RWPE1 (cell line): ENCODE data around the gene POLR3GL.

Experiments
- CTCF ChIA-PET: fragments of 350-600 bp; sonication (Branson Sonifier 250); formaldehyde crosslinking; extraction: SDS; loops from one replicate; lab custom pipeline; 2021; lab: Yijun Ruan, JAX
- POLR2A ChIA-PET: fragments of 400-600 bp; formaldehyde crosslinking; extraction: SDS; loops from one replicate; lab custom pipeline; 2020; ENCODE audit warnings: antibody characterized with exemption; ENCODE audit not compliant: low non-redundant PET; lab: Yijun Ruan, JAX
- DNase-seq: peaks from one replicate; pipeline ENCODE4 v3.0.0; 2012; ENCODE audit warnings: low spot score
- H3K27ac ChIP-seq: fragments of 450-650 bp; 2 replicates; pipeline ENCODE4 v1.5.1; 2017
- TF ChIP-seq, protein P1 (sequence below): fragments of 450-650 bp; conservative IDR thresholded peaks from 2 replicates; pipeline ENCODE4 v1.5.1; 2017; ENCODE audit warnings: low read depth, mild to moderate bottlenecking

POLR3GL gene

DNA sequence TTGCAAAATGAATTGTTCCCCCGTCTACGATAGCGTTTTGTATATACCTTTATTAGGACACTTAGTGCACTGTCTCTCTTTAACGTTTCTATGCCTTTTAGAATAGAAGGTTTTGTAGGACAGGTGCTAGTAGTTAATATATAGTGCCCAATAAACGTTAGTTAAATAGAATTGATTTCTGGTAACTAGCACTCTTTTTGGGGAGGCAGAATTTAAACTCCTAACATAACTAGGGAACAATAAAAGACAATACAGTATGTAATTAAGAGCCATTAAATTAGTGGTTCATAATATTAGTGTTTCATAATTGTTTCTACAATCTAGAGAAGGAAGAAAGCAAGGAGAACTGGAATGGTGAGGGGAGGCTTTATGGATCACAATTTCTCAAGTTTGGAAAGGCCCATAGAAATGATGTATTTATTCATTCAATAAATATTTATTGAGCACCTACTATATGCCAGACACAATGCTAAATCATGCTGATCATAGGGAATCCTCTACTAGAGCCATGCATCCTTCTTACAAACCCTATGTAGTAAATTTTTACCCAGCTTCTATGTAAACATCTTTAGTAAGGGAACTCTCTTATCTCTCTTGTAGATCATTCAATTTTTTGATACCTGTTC, 742 bp downstream of the POLR3GL start:
- DNase-seq, result no peak
- ChIA-PET POLR2A (interaction anchor here (0.6 to 1.5 kb wide), 2 partner anchors 38 to 39 kb away, joined by 7 to 15 read pairs; partner anchors contain the start of gene RBM8A), CTCF (interaction anchor here (0.7 to 2.2 kb wide), 2 partner anchors 29 to 42 kb away, joined by 3 to 10 read pairs; no protein-coding TSS in a partner anchor)
- peak overlapping the region; percentile 84 for H3K27ac ChIP-seq
- TF ChIP-seq, protein P1, sequence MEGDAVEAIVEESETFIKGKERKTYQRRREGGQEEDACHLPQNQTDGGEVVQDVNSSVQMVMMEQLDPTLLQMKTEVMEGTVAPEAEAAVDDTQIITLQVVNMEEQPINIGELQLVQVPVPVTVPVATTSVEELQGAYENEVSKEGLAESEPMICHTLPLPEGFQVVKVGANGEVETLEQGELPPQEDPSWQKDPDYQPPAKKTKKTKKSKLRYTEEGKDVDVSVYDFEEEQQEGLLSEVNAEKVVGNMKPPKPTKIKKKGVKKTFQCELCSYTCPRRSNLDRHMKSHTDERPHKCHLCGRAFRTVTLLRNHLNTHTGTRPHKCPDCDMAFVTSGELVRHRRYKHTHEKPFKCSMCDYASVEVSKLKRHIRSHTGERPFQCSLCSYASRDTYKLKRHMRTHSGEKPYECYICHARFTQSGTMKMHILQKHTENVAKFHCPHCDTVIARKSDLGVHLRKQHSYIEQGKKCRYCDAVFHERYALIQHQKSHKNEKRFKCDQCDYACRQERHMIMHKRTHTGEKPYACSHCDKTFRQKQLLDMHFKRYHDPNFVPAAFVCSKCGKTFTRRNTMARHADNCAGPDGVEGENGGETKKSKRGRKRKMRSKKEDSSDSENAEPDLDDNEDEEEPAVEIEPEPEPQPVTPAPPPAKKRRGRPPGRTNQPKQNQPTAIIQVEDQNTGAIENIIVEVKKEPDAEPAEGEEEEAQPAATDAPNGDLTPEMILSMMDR, result no peak

DNA sequence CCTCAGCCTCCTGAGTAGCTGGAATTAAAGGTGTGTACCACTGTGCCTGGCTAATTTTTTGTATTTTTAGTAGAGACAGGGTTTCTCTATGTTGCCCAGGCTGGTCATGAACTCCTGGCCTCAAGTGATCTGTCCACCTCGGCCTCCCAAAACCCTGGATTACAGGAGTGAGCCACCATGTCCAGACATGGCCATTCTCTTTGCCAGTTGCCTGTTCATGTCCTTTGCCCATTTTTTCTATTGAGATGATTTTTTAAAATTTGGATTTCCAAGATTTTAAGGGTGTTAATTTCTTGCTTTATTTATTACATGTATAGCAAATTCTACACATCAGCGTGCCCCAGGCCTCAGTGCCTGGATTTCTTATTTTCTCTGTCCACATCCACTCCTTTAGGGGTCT, 2.8 kb downstream of the POLR3GL start:
- no peak for DNase-seq
- TF ChIP-seq, protein P1, result no peak
- ChIA-PET POLR2A (no interaction called here), CTCF (no interaction called here)
- H3K27ac ChIP-seq, result no peak overlapping the region

DNA sequence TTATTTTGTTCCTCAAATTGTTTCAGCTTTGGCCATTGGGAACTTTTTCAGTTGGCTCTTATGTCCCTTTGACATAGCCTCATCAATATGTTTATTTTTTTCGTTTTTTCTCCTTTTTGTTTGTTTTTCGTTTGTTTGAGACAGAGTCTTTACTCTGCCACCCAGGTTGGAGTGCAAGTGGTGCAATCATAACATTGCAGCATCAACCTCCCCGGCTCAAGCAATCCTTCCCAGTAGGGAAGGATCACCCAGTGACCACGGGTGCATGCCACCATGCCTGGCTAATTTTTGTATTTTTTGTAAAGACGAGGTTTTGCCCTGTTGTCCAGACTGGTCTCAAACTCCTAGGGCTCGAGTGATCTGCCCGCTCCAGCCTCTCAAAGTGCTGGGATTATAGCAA, 8.1 kb downstream of the POLR3GL start:
- TF ChIP-seq, protein P1, result no peak
- CTCF ChIA-PET, result interaction anchor here (0.6 kb wide), 1 partner anchor 34 kb away, joined by 4 read pairs; no protein-coding TSS in a partner anchor
- POLR2A ChIA-PET, result no interaction called here
- DNase-seq, result no peak
- H3K27ac ChIP-seq, result no peak overlapping the region

DNA sequence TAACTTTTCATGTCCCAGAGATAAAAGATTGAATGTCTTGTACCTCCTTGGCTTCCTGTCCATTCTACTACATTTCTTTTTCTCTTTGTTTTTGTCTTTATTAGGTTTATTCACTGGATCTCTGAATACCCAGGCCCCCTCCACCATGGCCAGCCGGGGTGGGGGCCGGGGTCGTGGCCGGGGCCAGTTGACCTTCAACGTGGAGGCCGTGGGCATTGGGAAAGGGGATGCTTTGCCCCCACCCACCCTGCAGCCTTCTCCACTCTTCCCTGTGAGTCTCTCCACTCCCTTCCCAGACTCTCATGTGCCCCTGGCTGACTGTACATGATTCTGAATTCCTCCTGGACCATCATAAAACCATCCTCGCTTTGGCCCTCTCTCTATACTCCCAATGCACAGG, 10.2 kb downstream of the POLR3GL start:
- CTCF ChIA-PET, result interaction anchor here (1.6 kb wide), 1 partner anchor 33 kb away, joined by 4 read pairs; no protein-coding TSS in a partner anchor
- no peak for DNase-seq
- TF ChIP-seq, protein P1, result no peak
- H3K27ac ChIP-seq, result peak overlapping the region; percentile 37
- POLR2A ChIA-PET, result no interaction called here

DNA sequence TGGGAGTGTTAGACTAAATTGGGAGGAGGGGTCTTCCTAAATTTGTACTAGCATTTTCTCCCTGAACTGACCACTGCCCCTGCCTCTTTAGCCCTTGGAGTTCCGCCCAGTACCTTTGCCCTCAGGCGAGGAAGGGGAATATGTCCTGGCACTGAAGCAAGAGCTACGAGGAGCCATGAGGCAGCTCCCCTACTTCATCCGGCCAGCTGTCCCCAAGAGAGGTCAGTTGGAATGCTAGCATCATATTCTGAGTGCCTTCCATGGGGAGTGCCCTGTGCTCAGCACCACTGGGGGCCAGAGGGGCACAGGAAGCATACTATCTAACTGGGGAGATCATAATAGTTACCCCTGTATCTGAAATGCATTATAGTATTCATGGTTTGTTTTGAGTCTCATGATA, 10.7 kb downstream of the POLR3GL start:
- POLR2A ChIA-PET, result no interaction called here
- H3K27ac ChIP-seq, result peak overlapping the region; percentile 37; the same call in 1 of the 2 replicates
- DNase-seq, result no peak
- CTCF ChIA-PET, result interaction anchor here (1.6 kb wide), 1 partner anchor 32 kb away, joined by 4 read pairs; no protein-coding TSS in a partner anchor
- TF ChIP-seq, protein P1, result no peak

DNA sequence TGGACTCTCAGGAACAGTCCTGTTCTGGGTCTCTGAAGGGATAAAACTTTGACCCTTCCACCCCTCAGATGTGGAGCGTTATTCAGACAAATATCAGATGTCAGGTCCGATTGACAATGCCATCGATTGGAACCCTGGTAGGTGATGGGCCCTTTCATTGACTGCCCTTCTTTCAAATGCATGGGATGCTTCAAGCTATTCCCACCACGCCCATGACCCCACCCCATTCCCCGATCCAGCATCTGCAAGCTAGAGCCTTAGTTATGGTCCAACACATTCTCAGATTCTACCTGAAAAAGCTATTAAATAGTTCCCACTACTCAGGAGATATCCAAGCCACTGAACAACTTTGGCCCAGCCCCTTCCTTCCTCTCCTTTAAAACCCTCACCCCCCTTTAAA, 12.5 kb downstream of the POLR3GL start:
- POLR2A ChIA-PET, result interaction anchor here (1.0 kb wide), 1 partner anchor 13 kb away, joined by 4 read pairs; the partner anchor contains the start of genes ANKRD34A and POLR3GL
- no peak for DNase-seq
- peak overlapping the region; percentile 22; the same call in 1 of the 2 replicates for H3K27ac ChIP-seq

More for the DNA sequence above, 12.5 kb downstream of the POLR3GL start:
- TF ChIP-seq, protein P1, result no peak
- CTCF ChIA-PET, result interaction anchor here (0.5 to 5.6 kb wide), 18 partner anchors 8 to 219 kb away, joined by 3 to 54 read pairs (median 4); partner anchors contain the start of gene NUDT17
